Astrocyte of the cerebellum (primary cell): Measurements from ENCODE around the gene KIAA0513.

Source experiments
- DNase-seq: peaks from one replicate; pipeline ENCODE4 v3.0.0-alpha.2; 2011; ENCODE audit warnings: low read depth
- H3K4me3 ChIP-seq: 2 replicates; pipeline ENCODE4 v1.5.1; 2011; ENCODE audit warnings: mild to moderate bottlenecking, low read depth, low read length, moderate library complexity
- in situ Hi-C: cut with HindIII; loops from 2 replicates; pipeline ENCODE4 v1.10.0; 2017; ENCODE audit warnings: low sequenced_read_pairs
- TF ChIP-seq, protein P1 (sequence below): IDR thresholded peaks from 2 replicates; pipeline ENCODE4 v1.5.1; 2012; ENCODE audit warnings: low read length, low read depth, moderate library complexity, mild to moderate bottlenecking; ENCODE audit errors: missing control alignments

Gene KIAA0513

DNA sequence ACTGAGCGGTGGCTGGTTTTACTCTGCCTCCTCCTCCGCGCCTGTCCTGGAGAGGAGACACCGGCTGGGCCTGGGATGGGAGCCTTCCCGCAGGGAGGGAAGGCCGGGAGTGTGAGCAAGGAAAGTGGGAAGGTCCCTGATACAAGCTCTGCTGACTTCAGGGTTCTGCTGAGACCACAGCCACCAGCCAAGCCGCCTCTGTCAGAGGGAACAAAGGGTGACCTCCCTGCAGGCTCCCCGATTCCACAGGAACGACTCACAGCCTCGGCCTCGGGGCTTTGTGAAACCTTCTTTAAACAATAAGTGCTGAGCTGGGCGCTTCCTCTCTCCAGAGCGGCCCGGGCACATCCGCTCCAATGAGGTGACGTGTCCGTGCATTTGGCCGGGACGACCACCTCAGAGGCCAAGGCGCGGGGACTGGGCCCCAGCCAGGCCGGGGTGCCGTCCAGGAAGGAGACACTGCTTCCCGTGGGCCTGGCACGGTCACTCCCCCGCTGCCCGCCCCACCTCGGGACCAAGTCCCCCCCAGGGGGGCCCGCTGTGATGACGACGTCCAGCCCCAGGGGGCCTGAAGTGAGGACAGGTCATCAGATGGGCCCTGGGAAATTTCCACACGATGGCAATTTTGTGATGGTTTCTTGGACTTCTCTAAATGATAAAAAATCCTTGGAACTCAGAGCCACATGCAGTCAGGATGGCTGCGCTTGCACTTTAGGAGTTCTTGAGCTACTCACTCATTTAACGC is 96.5 kb downstream of the KIAA0513 start:
- peak; percentile 81 for DNase-seq

DNA sequence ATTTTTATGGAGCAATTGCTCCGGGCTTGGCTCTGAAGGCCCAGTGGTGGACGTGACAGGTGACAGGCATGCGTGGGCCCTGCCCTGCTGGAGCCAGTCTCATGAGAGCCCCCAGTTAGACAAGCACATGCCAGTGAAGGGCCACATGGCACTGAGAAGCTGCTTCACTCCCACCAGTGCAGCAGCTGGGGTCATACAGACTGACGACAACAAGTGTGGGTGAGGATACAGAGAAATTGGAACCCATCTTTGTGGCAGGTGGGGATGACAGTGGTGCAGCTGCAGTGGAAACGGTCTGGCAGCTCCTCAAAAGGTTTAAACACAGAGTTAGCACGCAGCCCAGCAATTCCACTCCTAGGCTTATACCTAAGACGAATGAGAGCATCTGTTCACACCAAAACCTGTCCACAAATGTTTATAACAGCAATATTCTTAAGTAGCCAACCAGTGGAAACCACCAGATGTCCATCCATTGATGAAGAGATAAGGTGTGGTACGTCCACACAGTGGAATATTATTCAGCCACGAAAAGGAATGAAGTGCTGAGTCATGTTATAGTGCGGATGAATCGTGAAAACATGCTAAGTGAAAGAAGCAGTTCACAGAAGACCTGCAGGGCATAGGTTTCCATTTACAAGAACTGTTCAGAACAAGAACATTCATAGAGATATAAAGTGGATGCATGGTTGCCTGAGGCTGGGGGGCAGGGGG is 97.2 kb downstream of the KIAA0513 start:
- no peak overlapping the region for H3K4me3 ChIP-seq
- no peak for DNase-seq
- in situ Hi-C loops: no loop called here
- TF ChIP-seq, protein P1, sequence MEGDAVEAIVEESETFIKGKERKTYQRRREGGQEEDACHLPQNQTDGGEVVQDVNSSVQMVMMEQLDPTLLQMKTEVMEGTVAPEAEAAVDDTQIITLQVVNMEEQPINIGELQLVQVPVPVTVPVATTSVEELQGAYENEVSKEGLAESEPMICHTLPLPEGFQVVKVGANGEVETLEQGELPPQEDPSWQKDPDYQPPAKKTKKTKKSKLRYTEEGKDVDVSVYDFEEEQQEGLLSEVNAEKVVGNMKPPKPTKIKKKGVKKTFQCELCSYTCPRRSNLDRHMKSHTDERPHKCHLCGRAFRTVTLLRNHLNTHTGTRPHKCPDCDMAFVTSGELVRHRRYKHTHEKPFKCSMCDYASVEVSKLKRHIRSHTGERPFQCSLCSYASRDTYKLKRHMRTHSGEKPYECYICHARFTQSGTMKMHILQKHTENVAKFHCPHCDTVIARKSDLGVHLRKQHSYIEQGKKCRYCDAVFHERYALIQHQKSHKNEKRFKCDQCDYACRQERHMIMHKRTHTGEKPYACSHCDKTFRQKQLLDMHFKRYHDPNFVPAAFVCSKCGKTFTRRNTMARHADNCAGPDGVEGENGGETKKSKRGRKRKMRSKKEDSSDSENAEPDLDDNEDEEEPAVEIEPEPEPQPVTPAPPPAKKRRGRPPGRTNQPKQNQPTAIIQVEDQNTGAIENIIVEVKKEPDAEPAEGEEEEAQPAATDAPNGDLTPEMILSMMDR: no peak

More for the DNA sequence above, 96.5 kb downstream of the KIAA0513 start:
- TF ChIP-seq, protein P1: no peak
- no peak overlapping the region for H3K4me3 ChIP-seq
- in situ Hi-C loops: no loop called here

DNA sequence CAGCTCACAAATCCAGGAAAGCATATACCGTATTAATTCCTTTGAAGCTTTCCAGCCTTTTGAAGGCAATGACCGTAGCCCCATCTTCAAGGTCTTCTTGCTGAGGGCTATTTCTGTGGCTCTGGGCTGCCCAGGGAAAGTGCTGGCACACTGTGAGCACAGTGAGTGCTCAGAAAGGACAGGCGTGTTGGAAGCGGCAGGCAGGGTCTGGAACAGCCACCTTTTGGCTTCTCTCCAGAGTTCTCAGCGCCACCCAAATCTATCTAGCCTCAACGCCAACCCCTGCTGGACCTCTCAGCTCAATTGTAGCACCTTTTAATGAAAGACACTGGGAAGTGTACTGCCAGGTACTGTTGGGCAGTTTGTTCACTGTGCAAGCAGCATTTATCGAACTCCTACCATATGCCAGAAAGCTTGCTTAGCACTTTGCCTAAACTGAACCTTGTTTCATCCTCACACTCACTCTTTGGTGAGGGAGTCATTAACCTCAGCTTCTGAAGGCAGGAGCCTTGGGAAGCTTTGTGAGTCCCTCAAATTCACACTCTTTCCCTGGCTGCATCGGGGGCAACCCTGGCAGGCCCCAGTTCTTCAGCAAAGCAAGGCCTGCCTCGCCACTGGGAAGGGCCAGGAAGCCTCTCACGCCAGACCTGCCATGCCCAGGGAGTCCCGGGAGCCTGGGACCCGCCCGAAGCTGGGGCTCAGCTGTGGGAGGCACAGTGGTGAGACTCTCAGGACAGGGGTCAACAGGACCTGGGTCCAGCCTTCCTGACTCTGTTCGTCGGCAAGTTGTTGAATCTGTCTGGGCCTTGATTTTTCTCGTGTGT is 98.2 kb downstream of the KIAA0513 start:
- DNase-seq: no peak
- TF ChIP-seq, protein P1: no peak
- in situ Hi-C loops: no loop called here
- H3K4me3 ChIP-seq: no peak overlapping the region

DNA sequence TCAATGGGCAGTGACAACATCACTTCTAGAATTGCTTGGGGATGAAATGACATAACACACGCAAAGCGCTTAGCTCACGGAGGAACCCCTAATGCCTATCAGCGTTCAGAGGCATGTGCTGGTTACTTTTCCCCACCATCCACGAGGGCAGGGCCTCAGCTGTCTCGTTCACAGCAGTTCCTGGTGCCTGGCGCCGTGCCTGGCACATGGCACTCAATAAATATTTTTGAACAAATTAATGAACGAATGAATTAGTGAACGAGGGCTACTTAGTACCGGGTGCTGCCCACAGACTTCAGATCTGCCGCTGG is 98.8 kb downstream of the KIAA0513 start:
- TF ChIP-seq, protein P1: no peak
- in situ Hi-C loops: no loop called here
- no peak overlapping the region for H3K4me3 ChIP-seq
- no peak for DNase-seq

DNA sequence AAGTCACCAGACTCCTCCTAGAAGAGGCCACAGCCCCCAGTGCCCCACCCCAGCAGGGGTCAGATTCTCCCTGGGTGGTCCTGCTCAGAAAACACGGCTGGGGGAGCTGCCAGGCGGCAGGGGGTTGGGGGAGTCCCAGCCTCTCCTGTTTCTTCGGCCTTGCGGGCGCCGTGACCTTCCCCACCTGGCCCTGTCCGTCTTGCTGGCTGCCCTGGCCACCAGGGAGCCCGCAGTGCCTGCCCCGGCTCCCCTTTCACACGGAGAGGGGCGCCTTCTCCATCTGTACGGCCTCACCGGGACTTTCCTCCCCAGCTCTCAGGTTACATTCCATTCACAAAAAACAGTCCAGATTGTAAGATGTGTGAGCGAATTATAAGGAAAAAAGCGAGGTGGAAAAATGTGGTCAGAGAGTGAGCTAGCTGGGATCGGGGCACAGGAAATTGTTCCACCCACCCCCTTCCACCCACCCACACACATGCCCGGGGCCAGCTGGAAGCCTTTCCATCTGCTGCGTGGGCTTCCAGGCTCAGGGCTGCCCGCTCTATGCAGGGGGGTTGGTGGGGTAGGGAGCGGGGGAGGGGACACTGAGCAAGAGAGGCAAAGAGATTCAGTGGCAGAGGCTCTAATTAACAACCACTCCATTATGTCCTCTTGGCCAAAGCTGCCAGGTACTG is 99.2 kb downstream of the KIAA0513 start:
- in situ Hi-C loops: no loop called here
- peak; percentile 86 for DNase-seq
- no peak overlapping the region for H3K4me3 ChIP-seq
- TF ChIP-seq, protein P1: no peak

DNA sequence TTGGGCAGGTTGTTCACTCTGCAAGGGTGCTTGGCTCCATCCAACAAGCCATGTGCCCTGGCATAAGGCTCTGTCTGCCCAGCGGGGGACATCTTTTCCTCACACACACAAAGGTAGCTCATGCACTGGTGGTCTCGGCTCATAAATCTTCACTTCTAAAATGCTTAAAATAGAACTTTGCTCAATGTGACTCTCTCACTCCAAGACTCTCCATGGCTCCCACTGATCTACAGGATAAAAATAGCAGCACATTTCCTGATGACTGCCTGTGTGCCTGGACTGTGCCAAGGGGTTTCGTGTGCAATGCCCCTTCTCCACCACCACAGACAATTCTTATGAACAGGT is 99.8 kb downstream of the KIAA0513 start:
- no peak for DNase-seq
- in situ Hi-C loops: no loop called here
- TF ChIP-seq, protein P1: no peak
- H3K4me3 ChIP-seq: no peak overlapping the region
